Testis (tissue), 3 donors: ENCODE measurements around the gene GID4. TPM values are rescaled to one million over a fixed set of nuclear protein-coding genes. Genes with fewer than 3 reads are reported as not detected.

Experiments
- DNase-seq: peaks from one replicate; pipeline ENCODE4 v3.0.0-alpha.2; 2019
- H3K27ac ChIP-seq, 2 donors: fragments of 200-600 bp; sonication (generic); one replicate each; pipeline ENCODE4 v1.5.1; 2019
- H3K27me3 ChIP-seq: fragments of 200-600 bp; sonication (generic); one replicate; pipeline ENCODE4 v1.5.1; 2019
- H3K36me3 ChIP-seq: fragments of 200-600 bp; sonication (generic); one replicate; pipeline ENCODE4 v1.5.1; 2017; ENCODE audit warnings: low read depth; ENCODE audit errors: missing control alignments
- H3K4me1 ChIP-seq: fragments of 200-600 bp; sonication (generic); one replicate; pipeline ENCODE4 v1.5.1; 2019
- H3K4me3 ChIP-seq, 2 donors: fragments of 200-600 bp; sonication (generic); one replicate each; pipeline ENCODE4 v1.5.1; 2017 to 2019
- H3K9me3 ChIP-seq: fragments of 200-600 bp; sonication (generic); one replicate; pipeline ENCODE4 v1.5.1; 2017
- CTCF ChIP-seq, 3 experiments: fragments of 450-650 bp in 2 of 3; fragments of 200-600 bp in 1 of 3; sonication (generic) in 1 of 3; IDR thresholded peaks; one replicate each; pipeline ENCODE4 v1.5.1; 2016 to 2019; ENCODE audit warnings: antibody characterized with exemption in 3 of 3, mild to moderate bottlenecking in 2 of 3, moderate library complexity in 1 of 3
- POLR2A ChIP-seq: fragments of 450-650 bp; IDR thresholded peaks from one replicate; pipeline ENCODE4 v1.6.1; 2017; ENCODE audit warnings: antibody characterized with exemption, mild to moderate bottlenecking, moderate library complexity
- WGBS, 2 donors: methylation state at CpG; one replicate each; pipeline ENCODE4 v1.1.5; 2018; 5-methylcytosine and 5-hydroxymethylcytosine counted together
- intact Hi-C: fragments of 100-400 bp; cut with DNase I; formaldehyde crosslinking; loops from one replicate; pipeline ENCODE4 v1.15.1; 2023; ENCODE audit warnings: low total_unique reads
- polyA plus RNA-seq: library from polyadenylated mRNA; stranded (reverse); fragments of 350-450 nt; fragmentation: Illumina TruSeq; extraction: RNeasy Lipid Tissue Mini Kit (QIAGEN cat#74804); gene quantifications from one replicate; pipeline ENCODE4 v1.2.3, GENCODE V29; 2014; ENCODE audit warnings: low read depth, low replicate concordance; ENCODE audit not compliant: insufficient read depth
- total RNA-seq, 2 donors: library from RNA; depleted of rRNA; stranded (reverse); fragments of >200 nt; gene quantifications; one replicate each; pipeline ENCODE4 v1.2.3, GENCODE V29; 2016

Gene GID4
- total and polyA plus RNA-seq, 3 donors from 2014 or later = 28.6 to 88.3 (median 36.1) TPM

GRCh38 chr17:18019838-18020154 is 19.4 kb upstream of the GID4 start:
- H3K4me1 ChIP-seq = peaks cover 22% of the 10 kb centered on the region
- no peaks in the 10 kb centered on the region for H3K27me3 ChIP-seq
- no peak for DNase-seq
- TF ChIP-seq POLR2A = no peak
- no peak for TF ChIP-seq CTCF (IDR thresholded peaks at IDR 0.05)
- no peak overlapping the region for H3K27ac ChIP-seq
- H3K4me3 ChIP-seq = no peak overlapping the region
- H3K36me3 ChIP-seq = no peaks in the 10 kb centered on the region
- WGBS, 2 donors = 72 to 75% methylated on average over 2 of the region's 2 CpGs
- intact Hi-C loops = no loop called here
- H3K9me3 ChIP-seq = no peaks in the 10 kb centered on the region

- H3K27me3 ChIP-seq = no peaks in the 10 kb centered on the region
- intact Hi-C loops = no loop called here
- 96 to 100% methylated on average over 5 to 6 of the region's 6 CpGs for WGBS, 2 donors
- no peak for TF ChIP-seq POLR2A
- TF ChIP-seq CTCF (IDR thresholded peaks at IDR 0.05) = no peak
- H3K9me3 ChIP-seq = no peaks in the 10 kb centered on the region
- H3K4me1 ChIP-seq = peaks cover 22% of the 10 kb centered on the region
- no peaks in the 10 kb centered on the region for H3K36me3 ChIP-seq
- no peak for DNase-seq
- H3K4me3 ChIP-seq = no peak overlapping the region
- no peak overlapping the region for H3K27ac ChIP-seq
Observed at GRCh38 chr17:18020971-18021370, 18.2 kb upstream of the GID4 start.

- intact Hi-C loops = no loop called here
- H3K36me3 ChIP-seq = no peaks in the 10 kb centered on the region
- TF ChIP-seq POLR2A (no peak), CTCF (IDR thresholded peaks at IDR 0.05) (no peak)
- H3K4me1 ChIP-seq = peaks cover 22% of the 10 kb centered on the region
- no peak overlapping the region for H3K27ac ChIP-seq
- H3K9me3 ChIP-seq = no peaks in the 10 kb centered on the region
- 95 to 96% methylated on average over 5 of the region's 5 CpGs for WGBS, 2 donors
- no peak overlapping the region for H3K4me3 ChIP-seq
- no peak for DNase-seq
- no peaks in the 10 kb centered on the region for H3K27me3 ChIP-seq
Observed at GRCh38 chr17:18021372-18021771, 17.8 kb upstream of the GID4 start.

GRCh38 chr17:18025241-18025944 is 13.8 kb upstream of the GID4 start:
- Histone ChIP-seq H3K36me3 (no peaks in the 10 kb centered on the region), H3K4me1 (no peaks in the 10 kb centered on the region), H3K4me3 (no peak overlapping the region), H3K9me3 (no peaks in the 10 kb centered on the region), H3K27ac (no peak overlapping the region), H3K27me3 (no peaks in the 10 kb centered on the region)
- TF ChIP-seq CTCF (IDR thresholded peaks at IDR 0.05) (no peak), POLR2A (no peak)
- no peak for DNase-seq
- WGBS, 2 donors = 89 to 96% methylated on average over 5 of the region's 5 CpGs
- intact Hi-C loops = no loop called here
